RPMI7951 (cell line): ENCODE data around the gene CHSY1. TPM values are rescaled to one million over a fixed set of nuclear protein-coding genes. Genes with fewer than 3 reads are reported as not detected.
"Not testable (repeated sequence)": the region's sequence is repeated elsewhere in the genome, so short reads cannot be mapped to it uniquely, and the experiment has no call there.

Experiments used
- DNase-seq: peaks from one replicate; pipeline ENCODE4 v3.0.0-alpha.2; 2012; ENCODE audit warnings: low read depth
- total RNA-seq: library from RNA; depleted of rRNA; stranded (reverse); fragments of >200 nt; shearing (Covaris generic); gene quantifications from 2 replicates; pipeline ENCODE4 v1.2.3, GENCODE V29; 2014; rRNA removed

CHSY1 gene, protein sequence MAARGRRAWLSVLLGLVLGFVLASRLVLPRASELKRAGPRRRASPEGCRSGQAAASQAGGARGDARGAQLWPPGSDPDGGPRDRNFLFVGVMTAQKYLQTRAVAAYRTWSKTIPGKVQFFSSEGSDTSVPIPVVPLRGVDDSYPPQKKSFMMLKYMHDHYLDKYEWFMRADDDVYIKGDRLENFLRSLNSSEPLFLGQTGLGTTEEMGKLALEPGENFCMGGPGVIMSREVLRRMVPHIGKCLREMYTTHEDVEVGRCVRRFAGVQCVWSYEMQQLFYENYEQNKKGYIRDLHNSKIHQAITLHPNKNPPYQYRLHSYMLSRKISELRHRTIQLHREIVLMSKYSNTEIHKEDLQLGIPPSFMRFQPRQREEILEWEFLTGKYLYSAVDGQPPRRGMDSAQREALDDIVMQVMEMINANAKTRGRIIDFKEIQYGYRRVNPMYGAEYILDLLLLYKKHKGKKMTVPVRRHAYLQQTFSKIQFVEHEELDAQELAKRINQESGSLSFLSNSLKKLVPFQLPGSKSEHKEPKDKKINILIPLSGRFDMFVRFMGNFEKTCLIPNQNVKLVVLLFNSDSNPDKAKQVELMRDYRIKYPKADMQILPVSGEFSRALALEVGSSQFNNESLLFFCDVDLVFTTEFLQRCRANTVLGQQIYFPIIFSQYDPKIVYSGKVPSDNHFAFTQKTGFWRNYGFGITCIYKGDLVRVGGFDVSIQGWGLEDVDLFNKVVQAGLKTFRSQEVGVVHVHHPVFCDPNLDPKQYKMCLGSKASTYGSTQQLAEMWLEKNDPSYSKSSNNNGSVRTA
- 37.7 and 41.5 TPM in 2 replicates for total RNA-seq

GRCh38 chr15:101251830-101252820 lies at the start of gene CHSY1:
CHSY1 (minus strand) TSS chr15:101252048; CDS start chr15:101251456, 592 bp downstream.
- DNase-seq, result peak; percentile 95

GRCh38 chr15:101296418-101297405 lies 44.9 kb upstream of the CHSY1 start:
- no peak for DNase-seq

DNA sequence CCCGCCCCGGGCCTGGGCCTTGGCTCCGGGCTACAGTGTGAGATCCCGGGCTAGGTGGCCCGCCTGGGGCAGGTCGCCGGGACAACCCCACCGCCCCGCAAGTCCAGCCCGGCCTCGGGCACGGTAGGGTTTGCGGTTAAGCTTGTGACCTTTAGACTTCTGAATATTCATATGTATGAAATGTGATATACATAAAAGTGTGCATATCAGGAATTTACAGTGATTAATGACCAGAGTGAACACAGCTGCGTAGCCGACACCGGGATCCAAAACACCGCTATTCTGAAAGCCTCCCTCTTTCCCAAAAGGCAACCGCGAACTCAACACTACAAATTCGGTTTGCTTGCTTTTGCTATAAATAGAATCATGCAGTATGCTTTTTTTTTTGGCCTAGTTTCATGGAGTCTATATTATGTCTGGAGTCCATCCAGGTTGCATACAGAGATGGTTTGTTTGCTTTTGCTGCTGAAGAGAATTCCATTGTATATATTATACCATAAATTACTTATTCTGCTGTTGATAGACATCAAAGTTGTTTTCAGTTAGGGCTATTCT lies 43.8 kb upstream of the CHSY1 start:
- no peak for DNase-seq

- peak; percentile 94 for DNase-seq
Measured at GRCh38 chr15:101294731-101295606, 43.1 kb upstream of the CHSY1 start, which contains the start of gene SNRPA1. SNRPA1 (minus strand) TSS chr15:101295248; CDS start chr15:101295178, 70 bp downstream.

DNA sequence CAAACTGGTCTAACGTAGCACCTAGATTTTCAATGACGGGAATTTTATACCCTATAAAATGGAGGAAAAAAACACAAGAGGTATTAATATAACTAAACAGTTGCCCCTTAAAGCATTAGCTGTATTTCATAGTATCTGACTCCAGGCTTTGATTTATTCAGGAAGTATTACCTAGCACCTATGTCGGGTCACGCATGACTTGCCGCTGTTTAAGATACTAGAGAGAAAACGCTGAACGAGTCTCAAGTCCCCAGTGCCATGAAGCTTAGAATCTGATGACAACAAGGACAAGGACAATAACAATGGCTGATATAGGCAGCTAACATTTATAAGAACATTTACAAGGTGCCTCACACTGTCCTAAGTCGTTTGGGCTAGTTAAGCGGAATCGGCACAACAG lies 41.3 kb upstream of the CHSY1 start:
- no peak for DNase-seq

GRCh38 chr15:101288905-101289513 lies 37.2 kb upstream of the CHSY1 start:
- DNase-seq, result peak; percentile 47

DNA sequence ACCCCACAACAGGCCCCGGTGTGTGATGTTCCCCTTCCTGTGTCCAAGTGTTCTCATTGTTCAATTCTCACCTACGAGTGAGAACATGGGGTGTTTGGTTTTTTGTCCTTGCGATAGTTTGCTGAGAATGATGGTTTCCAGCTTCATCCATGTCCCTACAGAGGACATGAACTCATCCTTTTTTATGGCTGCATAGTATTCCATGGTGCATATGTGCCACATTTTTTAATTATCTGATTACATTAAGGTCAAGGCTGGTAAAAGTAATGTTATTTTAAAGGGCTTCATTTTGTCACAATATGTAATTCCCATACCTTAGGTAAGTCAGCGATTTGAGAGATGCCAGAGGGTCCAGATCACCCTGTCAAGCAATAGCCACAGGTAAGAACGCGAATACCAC lies 35.5 kb upstream of the CHSY1 start:
- DNase-seq, result not testable (repeated sequence)

DNA sequence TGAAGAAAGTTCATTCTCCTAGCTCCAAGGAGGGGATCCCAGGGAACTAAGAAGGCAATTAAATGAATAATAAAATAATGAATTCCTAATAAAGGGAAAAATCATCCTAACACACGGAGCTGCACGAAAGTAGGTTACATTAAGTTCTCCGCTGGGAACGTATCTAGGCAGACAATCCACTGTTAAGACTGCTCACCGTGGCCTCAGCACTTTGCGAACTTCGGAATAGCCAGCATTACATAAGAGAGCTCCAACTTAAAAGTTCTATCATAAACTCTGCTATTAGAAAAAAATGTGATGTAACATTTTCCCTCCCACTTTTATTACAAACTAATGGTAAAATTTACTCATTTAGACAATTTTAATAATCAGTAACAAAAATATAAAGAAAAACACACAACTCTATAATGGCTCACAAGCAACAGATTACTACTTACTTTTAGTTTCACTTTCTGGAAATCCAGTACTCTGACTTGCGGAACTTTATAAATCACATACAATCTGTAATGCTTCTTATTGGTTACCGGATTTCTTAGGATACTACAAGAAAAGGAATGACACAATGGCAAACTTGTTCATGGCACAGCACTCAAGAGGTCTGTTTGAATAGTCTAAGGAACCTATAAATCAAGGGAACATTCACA lies 34.7 kb upstream of the CHSY1 start:
- DNase-seq, result no peak

DNA sequence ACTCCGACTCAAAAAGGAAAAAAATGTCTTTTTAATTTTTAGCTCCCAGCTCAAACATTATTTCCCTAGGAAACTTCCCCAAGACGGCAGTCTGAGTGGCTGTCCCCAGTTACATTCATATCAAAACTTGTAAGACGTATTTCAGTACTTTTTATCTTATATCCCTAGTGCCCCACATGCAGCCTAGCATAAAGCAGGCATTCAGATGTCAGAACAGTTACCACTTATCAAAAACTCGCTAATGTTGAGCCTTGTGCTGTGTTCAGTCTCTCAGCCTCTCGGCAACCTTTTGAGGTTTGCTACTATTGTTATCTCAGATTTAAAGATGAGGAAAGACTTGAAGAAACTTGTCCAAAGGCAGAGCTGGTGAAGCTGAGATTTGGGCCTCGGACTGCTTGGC lies 32.1 kb upstream of the CHSY1 start:
- DNase-seq, result no peak

DNA sequence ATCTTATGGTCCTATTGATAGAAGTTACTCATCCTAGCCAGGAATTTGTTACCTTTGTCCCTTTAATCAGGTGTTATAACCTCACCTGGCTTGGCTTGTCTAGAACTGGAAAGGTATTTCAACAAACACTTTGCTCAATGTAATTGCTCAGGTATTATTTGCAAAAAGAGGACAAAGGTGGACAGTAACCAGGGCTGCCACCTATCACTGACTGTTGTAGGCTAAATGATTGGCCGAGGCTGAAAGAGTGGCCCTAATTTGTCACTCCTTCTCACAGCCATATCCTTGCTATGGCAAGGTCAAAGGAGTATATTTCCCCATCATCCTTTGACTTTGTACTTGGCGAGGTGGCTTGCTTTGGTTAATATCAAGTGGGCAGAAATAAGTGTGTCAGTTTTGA lies 28.2 kb upstream of the CHSY1 start:
- DNase-seq, result no peak

DNA sequence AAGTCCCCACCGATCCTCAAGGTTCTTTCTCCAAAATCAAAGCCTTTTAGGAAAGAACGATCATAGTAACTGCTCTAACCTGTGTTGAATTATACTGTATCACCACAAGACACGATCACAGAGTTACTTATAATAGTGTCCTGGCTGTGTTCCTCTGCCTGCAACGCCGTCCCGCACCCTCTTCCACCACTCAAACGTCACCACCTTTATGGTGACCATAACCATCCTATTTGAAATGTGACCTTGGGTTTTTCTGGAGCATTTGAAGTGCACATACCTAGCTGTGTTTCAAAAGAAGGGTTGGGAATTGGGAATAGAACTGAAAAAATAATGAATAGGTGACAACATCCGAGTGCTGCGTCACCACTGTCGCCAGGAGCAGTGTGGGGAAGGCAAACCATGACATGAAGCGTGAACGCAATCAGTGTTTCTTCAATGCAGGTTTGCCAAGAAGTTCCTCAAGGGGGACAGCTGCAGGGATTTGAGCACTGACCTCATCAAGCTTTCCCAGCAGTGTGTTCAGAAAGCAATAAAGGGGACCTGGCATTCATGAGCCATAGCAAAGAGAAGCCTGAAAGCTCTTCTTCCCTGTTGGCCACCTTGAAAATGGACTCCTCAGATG lies 26.2 kb upstream of the CHSY1 start:
- no peak for DNase-seq

DNA sequence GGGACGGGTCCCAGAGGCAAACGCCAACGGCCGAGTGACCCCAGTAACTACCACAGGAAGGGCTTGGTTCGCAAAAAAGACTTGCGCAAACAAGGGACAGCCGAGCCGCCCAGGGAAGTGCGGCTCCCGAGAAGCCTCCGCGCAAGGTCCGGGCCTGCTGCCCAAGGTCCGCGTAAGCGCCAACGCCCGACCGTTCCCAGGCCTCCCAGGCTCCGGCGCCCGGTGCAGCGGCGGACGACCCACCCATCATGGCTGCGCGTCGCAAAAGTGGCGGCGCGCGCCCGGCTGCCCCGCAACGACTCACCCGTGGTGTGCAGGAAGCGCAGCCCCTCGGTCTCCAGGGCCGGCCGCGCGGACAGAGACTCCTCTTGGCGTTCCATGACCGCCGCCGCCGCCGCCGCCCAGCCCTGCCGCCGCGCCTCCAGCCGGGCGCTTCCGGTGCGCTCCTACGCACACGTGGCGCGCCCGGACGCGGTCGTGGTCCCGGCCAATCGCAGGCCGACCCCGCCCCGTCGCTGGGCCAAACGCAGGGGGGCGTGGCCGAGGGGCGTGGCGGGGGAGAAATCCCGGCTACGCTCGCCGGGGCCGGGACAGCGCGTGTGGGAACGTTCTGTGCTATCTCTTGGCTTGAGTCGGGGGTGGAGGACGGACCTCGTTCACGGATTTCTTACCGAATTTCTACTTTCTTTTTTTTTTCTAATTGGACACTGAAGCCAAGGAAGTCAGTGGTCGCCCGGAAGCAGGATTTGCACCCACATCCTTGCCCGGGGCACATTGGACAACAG lies 25.4 kb upstream of the CHSY1 start, which contains the start of gene SELENOS:
Gene SELENOS (minus strand): TSS at position 448 of the 785 bp plus-strand sequence. CDS start 68 bp downstream, at position 380.
- DNase-seq, result peak; percentile 89

DNA sequence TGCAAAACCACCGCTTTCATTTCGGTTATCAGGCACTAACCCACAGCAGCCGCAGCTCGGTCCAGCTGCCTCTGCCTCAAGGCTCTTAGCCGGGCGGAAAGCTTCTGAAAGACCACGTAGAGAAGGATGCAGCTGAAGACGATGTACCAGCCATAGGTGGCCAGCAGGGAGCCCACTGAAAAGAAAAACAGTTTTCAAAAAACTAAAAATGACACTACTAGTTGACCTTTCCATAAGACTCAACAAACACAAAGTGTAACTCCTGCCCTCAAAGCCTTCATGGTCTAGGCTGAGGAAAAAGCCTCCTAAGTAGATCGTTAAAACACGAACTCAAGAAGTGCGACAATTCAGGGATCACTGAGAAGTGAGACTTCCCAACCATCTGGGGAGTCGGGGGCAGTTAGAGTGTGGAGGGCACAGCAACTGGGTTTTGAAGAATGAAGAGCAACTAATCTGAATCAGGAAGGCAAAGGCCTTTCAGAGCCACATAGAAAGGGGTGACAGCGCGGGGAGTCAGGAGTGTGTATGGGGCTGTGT lies 24.7 kb upstream of the CHSY1 start:
- peak; percentile 66 for DNase-seq

- DNase-seq, result no peak
Measured at GRCh38 chr15:101275018-101275417, 23.2 kb upstream of the CHSY1 start.

DNA sequence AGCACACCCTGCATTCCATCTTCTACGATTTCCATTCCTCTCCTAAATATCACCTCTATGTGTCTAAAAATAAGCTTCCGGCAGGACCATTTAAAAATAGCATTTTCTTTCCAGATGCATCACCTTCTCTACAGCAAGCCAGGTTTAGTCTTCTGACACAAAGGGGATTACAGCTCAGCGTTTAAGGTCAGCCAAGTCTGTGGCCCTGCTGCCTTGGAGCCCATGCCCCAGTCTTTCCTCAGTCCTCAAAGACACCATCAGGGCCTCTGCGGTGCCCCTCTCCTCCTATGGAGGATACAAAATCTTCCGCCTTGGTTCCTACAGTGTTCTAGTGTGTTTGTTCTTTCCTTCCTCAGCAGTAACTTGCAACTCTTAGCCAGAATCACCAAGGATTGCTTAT lies 21.7 kb upstream of the CHSY1 start:
- DNase-seq, result no peak

GRCh38 chr15:101272584-101272983 lies 20.7 kb upstream of the CHSY1 start:
- no peak for DNase-seq
